ENCODE data around the gene LAMC3. TPM values are rescaled to one million over a fixed set of nuclear protein-coding genes. Genes with fewer than 3 reads are reported as not detected.
"Not testable (repeated sequence)": the region's sequence is repeated elsewhere in the genome, so short reads cannot be mapped to it uniquely, and the experiment has no call there.

The LAMC3 gene
- total and polyA plus RNA-seq, 2 donors from 2014 or later: 13.4 to 13.8 TPM

DNA sequence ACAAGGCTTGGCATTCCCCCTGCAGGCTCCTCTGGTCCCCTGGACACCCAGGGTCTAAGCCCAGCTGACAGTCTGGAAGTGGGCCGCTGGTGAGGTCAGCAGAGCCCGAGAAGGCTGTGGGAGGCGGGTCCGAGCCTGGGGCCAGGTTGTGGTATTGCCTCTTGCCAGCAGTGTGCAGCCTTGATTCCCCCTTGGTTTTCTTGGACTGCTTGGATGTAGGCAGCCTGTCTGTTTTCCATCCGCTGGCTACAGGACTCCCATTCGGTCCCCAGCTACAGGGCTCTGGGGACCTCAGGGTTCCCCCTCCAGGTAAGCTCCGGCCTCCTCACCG is 88.9 kb downstream of the LAMC3 start:
- intact Hi-C loops (cut with DNase I): no loop called here

DNA sequence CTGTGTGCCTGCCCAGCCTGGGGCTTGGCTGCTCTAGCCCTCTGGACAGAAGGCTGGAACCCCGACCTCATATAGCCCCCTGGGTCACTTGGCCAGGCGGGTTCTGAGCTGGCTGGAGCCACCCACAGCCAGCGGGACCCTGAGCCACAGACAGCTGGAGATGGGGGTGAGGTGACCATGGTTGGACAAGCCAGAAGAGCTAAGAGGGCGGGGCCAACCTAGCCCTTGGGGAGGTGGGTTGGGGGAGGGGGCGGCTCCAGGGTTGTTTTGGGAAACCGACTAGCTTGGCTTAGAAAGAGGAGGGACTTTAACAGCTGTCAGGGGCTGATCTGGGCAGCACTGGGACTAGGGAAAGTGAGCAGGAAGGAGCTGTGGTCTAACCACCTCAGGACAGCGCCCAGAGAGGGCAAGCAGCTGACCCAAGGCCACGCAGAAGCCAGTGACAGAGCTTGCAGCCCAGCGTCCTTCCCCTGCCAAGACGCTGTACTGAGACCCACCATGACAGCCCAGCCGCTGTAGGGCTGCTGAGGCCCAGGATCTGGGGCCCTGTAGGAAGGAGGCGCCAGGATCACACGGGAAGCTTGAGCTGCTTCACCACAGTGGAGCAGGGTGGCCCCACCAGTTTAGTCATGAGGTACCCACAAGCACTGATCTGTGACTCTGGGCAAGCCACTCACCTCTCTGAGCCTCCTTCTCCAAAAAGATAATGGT is 89.6 kb downstream of the LAMC3 start:
- no peak for FAIRE-seq
- no peaks in the 10 kb centered on the region for H3K9me3 ChIP-seq (ENCODE audit: control insufficient read depth in 2 of 3, insufficient read depth in 1 of 3, low read length in 3 of 3)
- peak in 2 of 5 donors; percentile 52 to 84 for DNase-seq
- intact Hi-C loops (cut with DNase I): no loop called here
- H3K27ac ChIP-seq (ENCODE audit: low read depth in 2 of 2, low read length in 2 of 2): peak overlapping the region; percentile 87
- peak overlapping the region in 2 of 3 donors; percentile 59 to 81 for H3K9ac ChIP-seq (ENCODE audit: low read length in 3 of 3)
- peaks cover 2 to 40% (median 20%) of the 10 kb centered on the region in 3 donors for H3K4me1 ChIP-seq (ENCODE audit: control insufficient read depth in 2 of 3, insufficient read depth in 2 of 3, low read depth in 1 of 3, low read length in 3 of 3)
- TF ChIP-seq, protein P1, sequence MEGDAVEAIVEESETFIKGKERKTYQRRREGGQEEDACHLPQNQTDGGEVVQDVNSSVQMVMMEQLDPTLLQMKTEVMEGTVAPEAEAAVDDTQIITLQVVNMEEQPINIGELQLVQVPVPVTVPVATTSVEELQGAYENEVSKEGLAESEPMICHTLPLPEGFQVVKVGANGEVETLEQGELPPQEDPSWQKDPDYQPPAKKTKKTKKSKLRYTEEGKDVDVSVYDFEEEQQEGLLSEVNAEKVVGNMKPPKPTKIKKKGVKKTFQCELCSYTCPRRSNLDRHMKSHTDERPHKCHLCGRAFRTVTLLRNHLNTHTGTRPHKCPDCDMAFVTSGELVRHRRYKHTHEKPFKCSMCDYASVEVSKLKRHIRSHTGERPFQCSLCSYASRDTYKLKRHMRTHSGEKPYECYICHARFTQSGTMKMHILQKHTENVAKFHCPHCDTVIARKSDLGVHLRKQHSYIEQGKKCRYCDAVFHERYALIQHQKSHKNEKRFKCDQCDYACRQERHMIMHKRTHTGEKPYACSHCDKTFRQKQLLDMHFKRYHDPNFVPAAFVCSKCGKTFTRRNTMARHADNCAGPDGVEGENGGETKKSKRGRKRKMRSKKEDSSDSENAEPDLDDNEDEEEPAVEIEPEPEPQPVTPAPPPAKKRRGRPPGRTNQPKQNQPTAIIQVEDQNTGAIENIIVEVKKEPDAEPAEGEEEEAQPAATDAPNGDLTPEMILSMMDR (IDR thresholded peaks at IDR 0.05; ENCODE audit: borderline replicate concordance, extremely low read depth, insufficient read depth): no peak
- H3K36me3 ChIP-seq (ENCODE audit: control insufficient read depth in 2 of 3, insufficient read depth in 3 of 3, low read length in 3 of 3): peaks cover 0 to 5% (median 0%) of the 10 kb centered on the region in 3 donors
- H3K27me3 ChIP-seq (ENCODE audit: control insufficient read depth, insufficient read depth, low read length): no peaks in the 10 kb centered on the region
- peak overlapping the region in 2 of 3 donors; percentile 43 to 68 for H3K4me3 ChIP-seq (ENCODE audit: low read length in 3 of 3)

More for the DNA sequence above, 88.9 kb downstream of the LAMC3 start:
- H3K36me3 ChIP-seq (ENCODE audit: control insufficient read depth in 2 of 3, insufficient read depth in 3 of 3, low read length in 3 of 3): peaks cover 0 to 5% (median 0%) of the 10 kb centered on the region in 3 donors
- no peaks in the 10 kb centered on the region for H3K27me3 ChIP-seq (ENCODE audit: control insufficient read depth, insufficient read depth, low read length)
- H3K27ac ChIP-seq (ENCODE audit: low read depth in 2 of 2, low read length in 2 of 2): peak overlapping the region; percentile 87
- TF ChIP-seq, protein P1 (IDR thresholded peaks at IDR 0.05; ENCODE audit: borderline replicate concordance, extremely low read depth, insufficient read depth): no peak
- no peaks in the 10 kb centered on the region for H3K9me3 ChIP-seq (ENCODE audit: control insufficient read depth in 2 of 3, insufficient read depth in 1 of 3, low read length in 3 of 3)
- DNase-seq (no peak), FAIRE-seq (no peak)
- peak overlapping the region in 2 of 3 donors; percentile 43 to 68 for H3K4me3 ChIP-seq (ENCODE audit: low read length in 3 of 3)
- H3K4me1 ChIP-seq (ENCODE audit: control insufficient read depth in 2 of 3, insufficient read depth in 2 of 3, low read depth in 1 of 3, low read length in 3 of 3): peaks cover 2 to 35% (median 20%) of the 10 kb centered on the region in 3 donors
- peak overlapping the region in 2 of 3 donors; percentile 59 to 81 for H3K9ac ChIP-seq (ENCODE audit: low read length in 3 of 3)

DNA sequence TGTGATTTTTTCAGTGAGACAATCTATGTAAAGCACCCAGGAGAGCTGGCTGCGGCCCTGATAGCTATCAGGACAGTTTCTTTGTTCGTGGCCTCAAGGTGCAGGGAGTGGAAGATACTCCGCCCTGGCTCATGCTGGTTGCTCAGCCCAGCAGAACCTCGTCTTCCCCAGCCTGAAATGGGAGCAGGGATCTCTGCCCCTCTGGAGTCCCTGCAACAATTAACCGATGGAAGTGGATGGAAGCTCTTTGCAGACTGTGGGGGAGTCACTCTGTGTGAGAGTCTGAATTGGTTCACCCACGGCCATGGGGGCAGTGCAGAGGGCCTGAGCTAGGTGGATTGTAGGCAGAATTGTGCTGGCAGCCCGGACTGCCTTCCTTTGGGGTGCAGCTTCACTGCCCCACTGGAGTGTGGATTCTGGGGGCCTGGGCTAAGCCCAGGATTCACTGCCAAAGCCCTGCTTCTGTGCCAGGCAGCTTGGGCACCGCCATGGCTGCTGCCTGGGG is 90.2 kb downstream of the LAMC3 start:
- Histone ChIP-seq H3K27ac (ENCODE audit: low read depth in 2 of 2, low read length in 2 of 2) (peak overlapping the region; percentile 87), H3K27me3 (ENCODE audit: control insufficient read depth, insufficient read depth, low read length) (no peaks in the 10 kb centered on the region), H3K9ac (ENCODE audit: low read length in 3 of 3) (peak overlapping the region in 2 of 3 donors; percentile 28 to 43), H3K36me3 (ENCODE audit: control insufficient read depth in 2 of 3, insufficient read depth in 3 of 3, low read length in 3 of 3) (peaks cover 0 to 5% (median 0%) of the 10 kb centered on the region in 3 donors), H3K4me3 (ENCODE audit: low read length in 3 of 3) (peak overlapping the region in 1 of 3 donors; percentile 68), H3K9me3 (ENCODE audit: control insufficient read depth in 2 of 3, insufficient read depth in 1 of 3, low read length in 3 of 3) (no peaks in the 10 kb centered on the region), H3K4me1 (ENCODE audit: control insufficient read depth in 2 of 3, insufficient read depth in 2 of 3, low read depth in 1 of 3, low read length in 3 of 3) (peaks cover 2 to 40% (median 20%) of the 10 kb centered on the region in 3 donors)
- FAIRE-seq (no peak), DNase-seq (peak in 2 of 5 donors; percentile 45 to 68)
- TF ChIP-seq, protein P1 (IDR thresholded peaks at IDR 0.05; ENCODE audit: borderline replicate concordance, extremely low read depth, insufficient read depth): no peak
- intact Hi-C loops (cut with DNase I): no loop called here

DNA sequence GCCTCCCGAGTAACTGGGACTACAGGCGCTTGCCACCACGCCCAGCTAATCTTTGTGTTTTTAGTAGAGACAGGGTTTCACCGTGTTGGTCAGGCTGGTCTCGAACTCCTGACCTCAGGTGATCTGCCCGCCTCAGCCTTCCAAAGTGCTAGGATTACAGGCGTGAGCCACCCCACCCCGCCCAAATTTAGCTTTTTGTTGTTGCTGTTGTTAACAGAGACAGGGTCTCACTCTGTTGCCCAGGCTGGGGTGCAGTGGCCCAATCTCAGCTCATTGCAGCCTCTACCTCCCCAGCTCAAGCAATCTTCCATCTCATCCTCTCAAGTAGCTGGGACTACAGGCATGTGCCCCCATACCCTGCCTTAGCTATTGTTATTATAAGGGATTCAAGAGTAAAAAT is 90.9 kb downstream of the LAMC3 start:
- H3K4me3 ChIP-seq (ENCODE audit: low read length in 3 of 3); H3K36me3 ChIP-seq (ENCODE audit: control insufficient read depth in 2 of 3, insufficient read depth in 3 of 3, low read length in 3 of 3); FAIRE-seq; intact Hi-C loops (cut with DNase I); H3K27me3 ChIP-seq (ENCODE audit: control insufficient read depth, insufficient read depth, low read length); H3K9me3 ChIP-seq (ENCODE audit: control insufficient read depth in 2 of 3, insufficient read depth in 1 of 3, low read length in 3 of 3); DNase-seq: not testable (repeated sequence)
- Histone ChIP-seq H3K9ac (ENCODE audit: low read length in 3 of 3) (peak overlapping the region in 1 of 3 donors; percentile 35), H3K27ac (ENCODE audit: low read depth in 2 of 2, low read length in 2 of 2) (peak overlapping the region; percentile 85 to 87), H3K4me1 (ENCODE audit: control insufficient read depth in 2 of 3, insufficient read depth in 2 of 3, low read depth in 1 of 3, low read length in 3 of 3) (peaks cover 2 to 40% (median 20%) of the 10 kb centered on the region in 3 donors)

Data from kidney (tissue), 14 donors.